ENCODE measurements around the gene PDS5A. TPM values are rescaled to one million over a fixed set of nuclear protein-coding genes. Genes with fewer than 3 reads are reported as not detected.

The PDS5A gene
- total RNA-seq, 1 experiment from 2014 or later: 98.3 TPM

- Histone ChIP-seq H3K4me3 (replicated peaks in 1 of 2; ENCODE audit: low read depth in 1 of 2, low read length in 2 of 2) (no peak overlapping the region), H3K4me1 (ENCODE audit: control insufficient read depth in 1 of 2, insufficient read depth in 2 of 2, low read length in 2 of 2) (no peaks in the 10 kb centered on the region), H3K9me2 (ENCODE audit: insufficient read depth) (no peaks in the 10 kb centered on the region), H3K9ac (ENCODE audit: low read length) (no peak overlapping the region), H2AFZ (ENCODE audit: low read depth, low read length, poor library complexity, severe bottlenecking) (no peak overlapping the region), H4K20me1 (ENCODE audit: insufficient read depth) (peaks cover 14% of the 10 kb centered on the region; the same call in 1 of the 2 replicates), H3K79me2 (ENCODE audit: insufficient read depth, low read length) (peaks cover 97% of the 10 kb centered on the region), H3K9me3 (ENCODE audit: control insufficient read depth in 1 of 2, insufficient read depth in 1 of 2, low read depth in 1 of 2, low read length in 2 of 2) (no peaks in the 10 kb centered on the region), H3K36me3 (ENCODE audit: control insufficient read depth in 1 of 2, insufficient read depth in 2 of 2, low read length in 2 of 2) (no peaks in the 10 kb centered on the region), H3K27ac (ENCODE audit: low read depth, low read length) (no peak overlapping the region), H3K27me3 (ENCODE audit: insufficient read depth, low read length) (no peaks in the 10 kb centered on the region), H3K4me2 (ENCODE audit: low read length) (no peak overlapping the region)
- no peak for TF ChIP-seq ZBTB33 (IDR thresholded peaks at IDR 0.05; ENCODE audit: extremely low read depth, insufficient replicate concordance, low read length)
- no peak for TF ChIP-seq TCF7L2 (IDR thresholded peaks at IDR 0.05; ENCODE audit: borderline replicate concordance, extremely low read depth, insufficient read depth, insufficient read length)
- TF ChIP-seq SRF (IDR thresholded peaks at IDR 0.05; ENCODE audit: low read depth): no peak
- no peak for TF ChIP-seq CBX3 (IDR thresholded peaks at IDR 0.05; ENCODE audit: low read depth)
- TF ChIP-seq SP1 (IDR thresholded peaks at IDR 0.05; ENCODE audit: low read depth): no peak
- TF ChIP-seq ATF3 (IDR thresholded peaks at IDR 0.05): no peak
- no peak for TF ChIP-seq EZH2 (IDR thresholded peaks at IDR 0.05)
- TF ChIP-seq SIN3A (IDR thresholded peaks at IDR 0.05; ENCODE audit: low read depth): no peak
- no peak for TF ChIP-seq MAX (IDR thresholded peaks at IDR 0.05)
- TF ChIP-seq ZNF274 (IDR thresholded peaks at IDR 0.05; ENCODE audit: low read depth, low read length): no peak
- no TSS peak for BruUV-seq (replicated peaks)
- no peak for DNase-seq (ENCODE audit: low read depth, low spot score)
- intact Hi-C loops (cut with micrococcal nuclease): no loop called here
- POLR2A ChIA-PET: interaction anchor here (0.6 kb wide), 1 partner anchor 79 kb away, joined by 3 read pairs; no protein-coding TSS in a partner anchor
- RAD21 ChIA-PET (ENCODE audit: low non-redundant PET in 1 of 2, low total read pairs in 2 of 2, uncharacterized antibody in 2 of 2, unreplicated experiment in 2 of 2): no interaction called here
- ATAC-seq: no peak
- CTCF ChIA-PET: no interaction called here
These were observed 43.8 kb downstream of the PDS5A start for GRCh38 chr4:39933671-39934590.

All from HCT116 (cell line).